ENCODE measurements around the gene NLN.

DNA sequence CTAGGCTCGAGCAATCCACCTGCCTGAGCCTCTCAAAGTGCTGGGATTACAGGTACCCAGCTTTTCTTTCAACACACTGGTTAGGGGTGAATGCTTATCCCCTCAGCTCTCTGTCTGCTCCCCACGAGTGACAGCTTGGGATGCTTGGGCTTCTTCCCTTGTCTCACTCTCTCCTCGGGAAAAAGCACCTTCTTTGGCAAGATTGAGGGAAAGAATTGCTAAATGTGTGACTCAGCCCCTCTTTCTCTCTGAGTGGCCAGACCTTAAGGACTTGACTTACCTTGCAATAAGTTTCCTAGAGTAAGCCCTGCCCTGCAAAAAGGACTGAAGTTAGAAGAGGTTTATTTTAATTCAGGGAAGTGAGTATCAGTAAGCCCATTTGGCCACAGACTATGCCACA, 136.3 kb downstream of the NLN start:
- TF ChIP-seq POLR2A (IDR thresholded peaks at IDR 0.05): no peak
- TF ChIP-seq, protein P1, sequence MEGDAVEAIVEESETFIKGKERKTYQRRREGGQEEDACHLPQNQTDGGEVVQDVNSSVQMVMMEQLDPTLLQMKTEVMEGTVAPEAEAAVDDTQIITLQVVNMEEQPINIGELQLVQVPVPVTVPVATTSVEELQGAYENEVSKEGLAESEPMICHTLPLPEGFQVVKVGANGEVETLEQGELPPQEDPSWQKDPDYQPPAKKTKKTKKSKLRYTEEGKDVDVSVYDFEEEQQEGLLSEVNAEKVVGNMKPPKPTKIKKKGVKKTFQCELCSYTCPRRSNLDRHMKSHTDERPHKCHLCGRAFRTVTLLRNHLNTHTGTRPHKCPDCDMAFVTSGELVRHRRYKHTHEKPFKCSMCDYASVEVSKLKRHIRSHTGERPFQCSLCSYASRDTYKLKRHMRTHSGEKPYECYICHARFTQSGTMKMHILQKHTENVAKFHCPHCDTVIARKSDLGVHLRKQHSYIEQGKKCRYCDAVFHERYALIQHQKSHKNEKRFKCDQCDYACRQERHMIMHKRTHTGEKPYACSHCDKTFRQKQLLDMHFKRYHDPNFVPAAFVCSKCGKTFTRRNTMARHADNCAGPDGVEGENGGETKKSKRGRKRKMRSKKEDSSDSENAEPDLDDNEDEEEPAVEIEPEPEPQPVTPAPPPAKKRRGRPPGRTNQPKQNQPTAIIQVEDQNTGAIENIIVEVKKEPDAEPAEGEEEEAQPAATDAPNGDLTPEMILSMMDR (IDR thresholded peaks at IDR 0.05): no peak

Data from Peyer's patch (tissue), 4 donors.